OCI-LY1 (cell line): ENCODE results near the gene GPR63.

Source experiments
- EZH2 ChIP-seq: fragments of 200-600 bp; sonication (generic), shearing (Covaris generic); IDR thresholded peaks from 2 replicates; pipeline ENCODE4 v1.8.0; 2017; ENCODE audit warnings: borderline replicate concordance, mixed run types, mild to moderate bottlenecking, antibody characterized with exemption, low read length, moderate library complexity, mixed read lengths
- TF ChIP-seq, protein P1 (sequence below): fragments of 200-600 bp; sonication (generic), shearing (Covaris generic); IDR thresholded peaks from 2 replicates; pipeline ENCODE4 v1.5.1; 2017; ENCODE audit warnings: mild to moderate bottlenecking, antibody characterized with exemption, low read length, moderate library complexity, mixed read lengths

DNA sequence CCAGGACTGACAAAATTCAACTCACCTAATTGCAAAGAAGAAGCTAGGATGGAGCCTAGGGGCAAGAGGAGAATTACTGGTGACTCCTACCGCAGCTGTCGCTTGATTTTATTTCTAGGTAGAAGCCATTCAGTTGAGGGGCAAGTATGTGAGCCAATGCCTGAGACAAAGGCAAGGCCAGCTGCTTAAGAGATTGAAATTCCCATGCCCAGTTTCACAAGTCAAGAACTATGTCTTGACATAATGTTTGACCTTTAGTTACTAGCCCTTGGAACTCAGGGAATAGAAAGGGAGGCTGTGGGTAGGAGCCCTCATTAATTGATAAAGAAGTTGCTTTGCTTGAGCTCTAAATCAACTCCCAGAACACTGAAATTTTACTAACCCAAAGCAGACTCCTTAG lies 54.0 kb downstream of the GPR63 start:
- TF ChIP-seq, protein P1, sequence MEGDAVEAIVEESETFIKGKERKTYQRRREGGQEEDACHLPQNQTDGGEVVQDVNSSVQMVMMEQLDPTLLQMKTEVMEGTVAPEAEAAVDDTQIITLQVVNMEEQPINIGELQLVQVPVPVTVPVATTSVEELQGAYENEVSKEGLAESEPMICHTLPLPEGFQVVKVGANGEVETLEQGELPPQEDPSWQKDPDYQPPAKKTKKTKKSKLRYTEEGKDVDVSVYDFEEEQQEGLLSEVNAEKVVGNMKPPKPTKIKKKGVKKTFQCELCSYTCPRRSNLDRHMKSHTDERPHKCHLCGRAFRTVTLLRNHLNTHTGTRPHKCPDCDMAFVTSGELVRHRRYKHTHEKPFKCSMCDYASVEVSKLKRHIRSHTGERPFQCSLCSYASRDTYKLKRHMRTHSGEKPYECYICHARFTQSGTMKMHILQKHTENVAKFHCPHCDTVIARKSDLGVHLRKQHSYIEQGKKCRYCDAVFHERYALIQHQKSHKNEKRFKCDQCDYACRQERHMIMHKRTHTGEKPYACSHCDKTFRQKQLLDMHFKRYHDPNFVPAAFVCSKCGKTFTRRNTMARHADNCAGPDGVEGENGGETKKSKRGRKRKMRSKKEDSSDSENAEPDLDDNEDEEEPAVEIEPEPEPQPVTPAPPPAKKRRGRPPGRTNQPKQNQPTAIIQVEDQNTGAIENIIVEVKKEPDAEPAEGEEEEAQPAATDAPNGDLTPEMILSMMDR: no peak
- no peak for TF ChIP-seq EZH2
